Aorta (tissue), 5 donors: ENCODE results near the gene GIPC2. TPM values are rescaled to one million over a fixed set of nuclear protein-coding genes. Genes with fewer than 3 reads are reported as not detected.

Experiments
- ATAC-seq: fragments of 200-7000 bp; cut with Tn5 transposase; one replicate; pipeline ENCODE4 v1.9.1; 2022; ENCODE audit warnings: moderate library complexity; ENCODE audit not compliant: low FRiP score
- DNase-seq, 2 donors: peaks; one replicate each; pipeline ENCODE4 v3.0.0-alpha.2; 2020
- H3K27ac ChIP-seq, 2 donors: one replicate each; pipeline ENCODE4 v1.5.1; 2013; ENCODE audit warnings: low read length in 2 of 2, mild to moderate bottlenecking in 2 of 2, moderate library complexity in 2 of 2, control low read depth in 1 of 2, inconsistent platforms in 1 of 2, low read depth in 1 of 2
- H3K27me3 ChIP-seq, 2 donors: one replicate each; pipeline ENCODE4 v1.6.1; 2013; ENCODE audit warnings: control low read depth in 1 of 2, low read length in 1 of 2, mild to moderate bottlenecking in 1 of 2, moderate library complexity in 1 of 2; ENCODE audit not compliant: insufficient read depth in 2 of 2, control insufficient read depth in 1 of 2
- H3K36me3 ChIP-seq, 2 donors: one replicate each; pipeline ENCODE4 v1.6.1; 2013; ENCODE audit warnings: control low read depth in 1 of 2, low read length in 1 of 2, mild to moderate bottlenecking in 1 of 2; ENCODE audit not compliant: insufficient read depth in 2 of 2, control insufficient read depth in 1 of 2
- H3K4me1 ChIP-seq, 2 donors: one replicate each; pipeline ENCODE4 v1.6.1; 2013; ENCODE audit warnings: low read length in 2 of 2, control low read depth in 1 of 2, mild to moderate bottlenecking in 1 of 2, moderate library complexity in 1 of 2; ENCODE audit not compliant: insufficient read depth in 2 of 2, control insufficient read depth in 1 of 2
- H3K4me3 ChIP-seq, 2 donors: one replicate each; pipeline ENCODE4 v1.5.1; 2013; ENCODE audit warnings: low read length in 2 of 2, control low read depth in 1 of 2, mild to moderate bottlenecking in 1 of 2
- H3K9me3 ChIP-seq: one replicate; pipeline ENCODE4 v1.6.1; 2013; ENCODE audit warnings: mild to moderate bottlenecking, low read length; ENCODE audit not compliant: control insufficient read depth
- WGBS, 2 donors: extraction: QIAGEN DNeasy Blood & Tissue Kit; methylation state at CpG; one replicate each; pipeline ENCODE4 v1.1.7; 2013; 5-methylcytosine and 5-hydroxymethylcytosine counted together
- intact Hi-C, 2 donors: fragments of 100-400 bp; cut with DNase I; formaldehyde crosslinking; loops; one replicate each; pipeline versions ENCODE4 v1.14.2 to v1.15.0; 2022
- polyA plus RNA-seq, 2 donors: library from polyadenylated mRNA; stranded (reverse); fragments of 200-250 nt; gene quantifications; one replicate each; pipeline ENCODE4 v1.2.3, GENCODE V29; 2013
- total RNA-seq, 2 donors: library from RNA; stranded (reverse); fragmentation: NEBNext Ultra II Directional; extraction: Animal tissue kit (Norgen Biotek cat#: 25700); gene quantifications; one replicate each; pipeline ENCODE4 v1.2.1, GENCODE V29; 2021
- donor health status: healthy with polysubstance abuse.
- donor health status: Bipolar disorder and iron deficiency.
- donor health status: DM: no; HTN: no; CAD: no.
- donor health status: DM: no; HTN: no; CAD: no.
- donor health status: DM: yes; HTN: yes; CAD: no.

Gene GIPC2
- total and polyA plus RNA-seq, 4 donors: 1.4 to 7.5 (median 5.1) TPM

DNA sequence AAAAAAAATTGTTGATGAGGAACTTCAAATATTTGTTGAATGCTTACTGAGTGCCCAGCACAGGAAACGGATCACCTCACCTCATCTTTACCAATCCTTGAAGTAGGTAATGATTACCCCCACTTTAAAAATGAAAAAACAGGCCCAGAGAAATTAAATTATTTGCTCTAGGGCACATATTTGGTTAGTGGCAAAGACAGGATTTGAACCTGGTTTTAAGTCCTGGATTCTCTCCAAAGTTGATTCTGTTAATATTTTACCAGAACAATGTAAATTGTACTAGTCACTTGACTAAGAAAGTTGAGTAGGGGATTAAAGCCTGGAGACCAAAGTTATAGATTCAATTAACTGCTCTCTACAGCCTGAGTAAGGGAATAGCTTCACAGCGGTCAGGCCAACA, 97.9 kb downstream of the GIPC2 start:
- Histone ChIP-seq H3K4me1 (no peaks in the 10 kb centered on the region), H3K36me3 (no peaks in the 10 kb centered on the region), H3K9me3 (no peaks in the 10 kb centered on the region), H3K27ac (no peak overlapping the region), H3K4me3 (no peak overlapping the region), H3K27me3 (no peaks in the 10 kb centered on the region)
- DNase-seq (no peak), ATAC-seq (no peak)
- intact Hi-C loops: loop anchor here (10.0 kb wide), 2 partner anchors 471 to 531 kb away; no protein-coding TSS in a partner anchor
- WGBS, 2 donors: 83 to 89% methylated on average over 2 of the region's 2 CpGs

DNA sequence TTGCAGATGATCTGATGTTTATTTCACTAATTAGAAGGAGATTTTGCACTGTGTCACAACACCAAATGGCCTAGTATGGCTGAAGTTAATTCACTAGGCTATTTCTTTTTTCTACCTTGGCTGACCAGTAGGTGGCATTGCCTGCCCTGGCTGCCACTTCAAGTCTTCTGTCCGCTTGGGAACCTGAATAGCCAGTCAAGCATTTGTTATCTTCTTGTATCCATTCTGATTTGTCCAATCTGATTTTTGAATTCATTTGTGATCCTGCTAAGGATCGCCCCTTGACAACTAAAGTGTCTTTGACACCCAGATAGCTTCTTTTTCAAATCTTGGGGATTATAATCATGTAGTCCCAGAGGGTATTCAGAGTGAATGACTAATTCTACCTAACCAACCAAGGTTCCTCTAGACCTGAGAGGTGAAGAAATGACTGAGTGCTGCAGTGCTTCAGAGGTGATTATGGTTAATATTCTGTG, 99.4 kb downstream of the GIPC2 start:
- Histone ChIP-seq H3K36me3 (no peaks in the 10 kb centered on the region), H3K4me1 (no peaks in the 10 kb centered on the region), H3K27me3 (no peaks in the 10 kb centered on the region), H3K9me3 (no peaks in the 10 kb centered on the region), H3K4me3 (no peak overlapping the region), H3K27ac (no peak overlapping the region)
- ATAC-seq (no peak), DNase-seq (peak in 1 of 2 donors; percentile 52)
- 0 to 4% methylated on average over 2 of the region's 2 CpGs for WGBS, 2 donors
- intact Hi-C loops: loop anchor here (5.0 to 10.0 kb wide), 3 partner anchors 462 to 530 kb away; no protein-coding TSS in a partner anchor

DNA sequence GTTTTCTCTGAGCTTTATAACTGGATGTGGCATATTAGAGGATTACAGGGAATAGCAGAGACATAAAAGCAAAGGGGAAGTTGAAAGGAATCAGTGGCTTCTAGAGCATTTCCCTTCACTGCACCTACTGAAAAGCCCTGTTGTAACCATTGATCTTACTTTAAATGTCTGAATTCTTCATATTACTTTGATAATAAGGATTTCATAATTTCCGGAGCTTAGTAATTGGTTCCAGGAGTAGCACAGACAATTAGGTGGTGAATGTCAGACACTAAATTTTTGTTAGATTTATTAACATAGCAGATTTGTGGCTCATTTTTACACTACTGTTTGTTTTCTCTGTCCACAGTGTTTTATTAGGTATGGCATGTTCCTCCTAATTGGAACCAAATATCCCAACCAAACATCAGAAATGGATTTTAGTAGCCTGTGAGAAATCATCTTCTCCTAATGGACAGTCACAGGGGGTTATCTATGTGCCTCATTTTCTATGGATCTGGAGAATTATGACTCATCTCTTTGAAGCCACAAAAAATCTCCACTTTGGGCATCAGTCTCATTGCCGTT, 100.5 kb downstream of the GIPC2 start:
- DNase-seq (no peak), ATAC-seq (no peak)
- Histone ChIP-seq H3K9me3 (no peaks in the 10 kb centered on the region), H3K27me3 (no peaks in the 10 kb centered on the region), H3K27ac (no peak overlapping the region), H3K4me1 (no peaks in the 10 kb centered on the region), H3K36me3 (no peaks in the 10 kb centered on the region), H3K4me3 (no peak overlapping the region)
- WGBS, 2 donors: 55 to 69% methylated on average over 2 of the region's 2 CpGs
- intact Hi-C loops: loop anchor here (5.0 to 10.0 kb wide), 3 partner anchors 461 to 529 kb away; no protein-coding TSS in a partner anchor

DNA sequence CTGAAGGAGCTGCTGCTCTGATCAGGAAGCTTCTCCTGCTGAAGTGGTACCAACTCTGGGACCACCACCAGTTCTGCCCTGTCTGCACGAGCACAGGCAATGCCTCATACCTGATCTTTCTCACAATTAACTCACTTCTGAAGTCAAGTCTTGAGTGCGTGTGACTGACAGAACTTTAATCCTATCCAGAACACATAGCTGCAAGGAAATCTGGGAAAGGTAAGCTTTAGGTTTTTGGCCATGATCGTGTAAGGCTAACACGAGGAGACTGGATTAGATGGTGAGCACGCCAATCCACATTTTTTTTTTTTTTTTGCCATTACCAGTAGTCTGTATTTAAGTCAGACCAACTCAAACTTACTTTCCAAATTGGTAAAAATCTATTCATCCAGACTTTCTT, 101.3 kb downstream of the GIPC2 start:
- WGBS, 2 donors: 61 to 70% methylated on average over 5 of the region's 5 CpGs
- Histone ChIP-seq H3K9me3 (no peaks in the 10 kb centered on the region), H3K27me3 (no peaks in the 10 kb centered on the region), H3K27ac (no peak overlapping the region), H3K4me1 (no peaks in the 10 kb centered on the region), H3K4me3 (no peak overlapping the region), H3K36me3 (no peaks in the 10 kb centered on the region)
- intact Hi-C loops: loop anchor here (5.0 to 10.0 kb wide), 3 partner anchors 460 to 528 kb away; no protein-coding TSS in a partner anchor
- ATAC-seq (no peak), DNase-seq (no peak)

DNA sequence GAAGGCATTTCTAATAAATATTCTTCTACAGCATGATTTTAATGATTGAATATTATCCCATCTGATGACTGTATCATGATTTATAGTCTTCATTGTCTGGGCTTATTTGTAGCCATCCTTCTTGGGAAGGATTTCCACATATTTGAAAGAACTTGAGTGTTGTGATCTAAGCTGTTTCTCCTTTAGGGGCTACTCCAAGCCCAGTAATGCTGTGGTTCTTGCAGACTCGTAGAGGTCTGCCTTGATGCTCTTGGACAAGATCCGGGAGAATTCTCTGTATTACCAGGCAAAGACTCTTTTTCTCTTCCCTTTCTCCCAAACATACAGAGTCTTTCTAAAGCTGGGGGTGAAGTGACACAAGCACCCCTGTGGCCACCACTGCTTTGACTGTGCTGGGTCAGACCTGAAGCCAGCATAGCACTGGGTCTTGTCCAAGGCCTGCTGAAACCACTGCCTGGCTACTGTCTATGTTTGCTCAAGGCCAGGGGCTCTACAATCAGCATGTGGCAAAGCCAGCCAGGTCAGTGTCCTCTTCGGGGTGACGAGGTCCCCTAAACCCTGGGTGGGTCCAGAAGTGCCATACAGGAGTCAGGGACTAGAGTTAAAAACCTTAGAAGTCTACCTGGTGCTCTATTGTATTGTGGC, 107.4 kb downstream of the GIPC2 start:
- intact Hi-C loops: no loop called here
- WGBS, 2 donors: 70 to 72% methylated on average over 4 of the region's 4 CpGs
- ATAC-seq: no peak
- Histone ChIP-seq H3K36me3 (no peaks in the 10 kb centered on the region), H3K4me1 (no peaks in the 10 kb centered on the region), H3K4me3 (no peak overlapping the region), H3K9me3 (no peaks in the 10 kb centered on the region), H3K27me3 (no peaks in the 10 kb centered on the region), H3K27ac (no peak overlapping the region)
- DNase-seq: no peak

DNA sequence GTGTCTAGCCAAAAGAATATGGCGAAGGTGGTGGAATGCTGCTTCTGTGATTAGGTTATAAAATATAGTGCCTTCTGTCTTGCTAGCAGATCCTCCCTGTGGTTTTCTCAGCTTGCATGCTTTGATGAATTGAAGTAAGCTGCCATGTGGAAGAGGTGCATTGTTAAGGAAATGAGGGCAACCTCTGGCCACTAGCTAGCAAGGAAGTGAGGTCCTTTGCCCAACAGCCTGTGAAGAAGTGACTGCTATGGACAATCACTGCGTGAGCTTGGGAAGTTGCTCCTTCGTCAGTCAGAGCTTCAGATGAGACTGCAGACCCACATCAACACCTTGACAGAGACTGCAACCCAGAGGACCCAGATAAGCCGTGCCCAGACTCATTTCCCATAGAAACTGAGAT, 109.4 kb downstream of the GIPC2 start:
- 54 to 55% methylated on average over 4 of the region's 4 CpGs for WGBS, 2 donors
- Histone ChIP-seq H3K4me3 (no peak overlapping the region), H3K27me3 (no peaks in the 10 kb centered on the region), H3K36me3 (no peaks in the 10 kb centered on the region), H3K4me1 (no peaks in the 10 kb centered on the region), H3K9me3 (no peaks in the 10 kb centered on the region), H3K27ac (no peak overlapping the region)
- DNase-seq: no peak
- intact Hi-C loops: no loop called here
- ATAC-seq: no peak

DNA sequence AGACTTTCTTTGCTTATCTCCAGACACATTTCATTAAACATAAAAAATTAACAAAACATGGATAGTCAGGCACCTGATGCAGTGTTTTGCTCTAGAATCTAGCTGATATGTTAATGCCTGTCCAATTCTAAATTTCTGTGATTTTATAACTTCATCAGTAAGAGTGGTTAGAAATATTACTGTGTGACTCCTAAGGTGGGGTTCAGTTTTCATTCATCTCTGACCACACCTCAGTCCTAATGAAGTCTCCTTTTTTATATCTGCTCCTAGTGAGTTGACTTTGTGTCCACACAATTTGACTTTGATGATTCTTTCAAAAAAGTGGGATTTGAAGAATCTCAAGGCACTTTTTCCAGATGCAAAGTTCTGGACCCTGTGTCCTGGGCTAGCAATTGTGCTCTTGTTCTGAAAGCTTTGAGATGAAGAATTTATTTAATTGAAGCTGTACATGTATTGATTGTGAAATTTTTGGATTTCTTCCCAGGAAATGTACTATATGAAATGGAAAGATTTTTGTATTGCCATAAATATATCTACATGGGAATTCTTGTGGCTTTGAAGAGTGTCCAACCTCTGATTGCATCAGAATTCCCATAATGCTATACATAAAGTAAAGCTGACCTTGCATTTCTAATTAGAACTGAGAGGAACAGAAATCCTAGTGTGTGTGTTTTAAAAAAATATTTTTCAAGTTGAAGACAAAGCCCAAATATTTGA, 111.2 kb downstream of the GIPC2 start:
- DNase-seq (no peak), ATAC-seq (no peak)
- Histone ChIP-seq H3K4me1 (no peaks in the 10 kb centered on the region), H3K9me3 (no peaks in the 10 kb centered on the region), H3K27ac (no peak overlapping the region), H3K4me3 (no peak overlapping the region), H3K27me3 (no peaks in the 10 kb centered on the region), H3K36me3 (no peaks in the 10 kb centered on the region)
- intact Hi-C loops: no loop called here

DNA sequence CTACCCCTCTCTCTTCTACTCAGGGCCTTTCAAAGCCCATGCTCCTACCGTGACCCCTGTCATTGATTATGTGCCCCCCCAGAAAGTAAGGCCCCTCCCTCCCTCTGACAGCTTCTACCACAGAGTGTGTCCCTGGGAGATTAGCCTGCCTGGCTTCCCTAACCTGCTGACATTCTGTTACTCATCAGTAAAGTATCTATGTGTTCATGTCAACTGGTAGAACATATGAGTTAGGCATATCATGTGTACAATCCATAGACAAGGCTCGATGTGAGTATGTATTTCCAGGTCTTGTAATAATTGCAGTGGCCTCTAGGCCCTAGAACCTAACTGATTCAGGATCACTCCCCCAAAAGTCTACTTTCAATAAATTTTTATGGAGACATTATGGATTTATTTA, 120.0 kb downstream of the GIPC2 start:
- DNase-seq (no peak), ATAC-seq (no peak)
- Histone ChIP-seq H3K9me3 (no peaks in the 10 kb centered on the region), H3K36me3 (no peaks in the 10 kb centered on the region), H3K4me3 (no peak overlapping the region), H3K4me1 (no peaks in the 10 kb centered on the region), H3K27ac (no peak overlapping the region), H3K27me3 (no peaks in the 10 kb centered on the region)
- 56 to 79% methylated on average over 2 of the region's 2 CpGs for WGBS, 2 donors
- intact Hi-C loops: no loop called here

DNA sequence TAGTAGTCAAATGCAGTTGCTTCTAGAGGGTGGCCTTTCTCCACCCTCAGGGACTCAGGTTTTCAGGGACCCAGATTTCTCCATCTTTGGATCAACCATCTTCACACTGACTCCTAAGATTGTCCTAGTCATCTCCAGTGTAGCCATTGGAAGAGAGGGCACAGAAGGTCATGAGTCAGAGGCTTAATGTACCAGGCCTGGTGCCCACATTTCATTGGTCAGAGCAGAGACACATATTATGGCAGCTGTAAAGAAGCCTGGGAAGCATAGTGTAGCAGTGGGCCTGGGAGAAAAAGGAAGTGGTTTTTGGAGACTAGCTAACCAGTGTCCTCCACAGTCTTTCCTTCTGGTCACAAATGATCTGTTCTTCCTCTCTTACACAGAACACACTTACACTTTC, 122.5 kb downstream of the GIPC2 start:
- Histone ChIP-seq H3K36me3 (no peaks in the 10 kb centered on the region), H3K27me3 (no peaks in the 10 kb centered on the region), H3K4me1 (no peaks in the 10 kb centered on the region), H3K9me3 (no peaks in the 10 kb centered on the region), H3K27ac (no peak overlapping the region), H3K4me3 (no peak overlapping the region)
- DNase-seq: no peak
- intact Hi-C loops: no loop called here
- no peak for ATAC-seq
